Suprapubic skin (tissue), 3 donors: ENCODE data around the gene KRTAP10-7.

ENCODE experiments used
- CTCF ChIP-seq, 2 donors: fragments of 200-600 bp in 1 of 2; fragments of 450-650 bp in 1 of 2; sonication (generic) in 1 of 2; IDR thresholded peaks; one replicate each; pipeline ENCODE4 v1.5.1; 2016 to 2019; ENCODE audit warnings: antibody characterized with exemption in 2 of 2, mild to moderate bottlenecking in 1 of 2, moderate library complexity in 1 of 2
- POLR2A ChIP-seq, 2 donors: fragments of 450-650 bp; IDR thresholded peaks; one replicate each; pipeline ENCODE4 v1.6.1; 2017; ENCODE audit warnings: antibody characterized with exemption in 2 of 2, mild to moderate bottlenecking in 2 of 2, moderate library complexity in 2 of 2

- TF ChIP-seq CTCF (IDR thresholded peaks at IDR 0.05) (no peak), POLR2A (IDR thresholded peaks at IDR 0.05) (no peak)
Observed at GRCh38 chr21:44615466-44615865, 15.1 kb downstream of the KRTAP10-7 start.
